PC-9 (cell line): ENCODE results near the gene HOXD10. TPM values are rescaled to one million over a fixed set of nuclear protein-coding genes. Genes with fewer than 3 reads are reported as not detected.

ENCODE experiments used
- BruUV-seq: library from RNA; stranded (reverse); fragments of 400-500 nt; replicated peaks from 2 replicates; lab custom pipeline; 2021; lab: Mats Ljungman, UMichigan
- CTCF ChIA-PET: fragments of 300-600 bp; sonication (Branson Sonifier 250); formaldehyde crosslinking; loops from one replicate; lab custom pipeline; 2022; ENCODE audit warnings: antibody characterized with exemption; lab: Charles Lee
- POLR2A ChIA-PET: fragments of 300-600 bp; sonication (Branson Sonifier 250); formaldehyde crosslinking; loops from one replicate; lab custom pipeline; 2022; ENCODE audit warnings: antibody characterized with exemption; ENCODE audit not compliant: unreplicated experiment; lab: Charles Lee
- DNase-seq, 2 experiments: peaks; one replicate each; pipeline versions ENCODE4 v3.0.0 to v3.0.0-alpha.2; 2015 to 2022; ENCODE audit warnings: mixed read lengths in 1 of 2
- H2AFZ ChIP-seq: fragments of 200-600 bp; sonication (generic); 2 replicates; pipeline ENCODE4 v1.8.1; 2017; ENCODE audit warnings: antibody characterized with exemption
- H3F3A ChIP-seq: fragments of 200-600 bp; sonication (generic); 2 replicates; pipeline ENCODE4 v1.8.1; 2017; ENCODE audit warnings: antibody characterized with exemption, mild to moderate bottlenecking, low read depth; ENCODE audit not compliant: insufficient read depth
- H3K27ac ChIP-seq: fragments of 200-600 bp; sonication (generic); 2 replicates; pipeline ENCODE4 v1.6.1; 2016; ENCODE audit warnings: mixed run types
- H3K27me3 ChIP-seq: fragments of 200-600 bp; sonication (generic); 2 replicates; pipeline ENCODE4 v1.6.1; 2016; ENCODE audit warnings: low read depth, mixed run types; ENCODE audit not compliant: insufficient read depth
- H3K36me3 ChIP-seq: fragments of 200-600 bp; sonication (generic); 2 replicates; pipeline ENCODE4 v1.6.1; 2016; ENCODE audit warnings: low read depth, mixed run types
- H3K4me1 ChIP-seq: fragments of 200-600 bp; sonication (generic); replicated peaks from 2 replicates; pipeline ENCODE4 v1.6.1; 2016; ENCODE audit warnings: mixed run types; ENCODE audit not compliant: insufficient read depth
- H3K4me2 ChIP-seq: fragments of 200-600 bp; sonication (generic); 2 replicates; pipeline ENCODE4 v1.6.1; 2017; ENCODE audit warnings: mixed run types
- H3K4me3 ChIP-seq: fragments of 200-600 bp; sonication (generic); 2 replicates; pipeline ENCODE4 v1.6.1; 2016; ENCODE audit warnings: mixed run types
- H3K79me2 ChIP-seq: fragments of 200-600 bp; sonication (generic); 2 replicates; pipeline ENCODE4 v1.6.1; 2017; ENCODE audit warnings: low read depth, mixed run types
- H3K9me2 ChIP-seq: fragments of 200-600 bp; sonication (generic); 2 replicates; pipeline ENCODE4 v1.8.1; 2017; ENCODE audit warnings: mild to moderate bottlenecking; ENCODE audit not compliant: insufficient read depth
- H3K9me3 ChIP-seq: fragments of 200-600 bp; sonication (generic); 2 replicates; pipeline ENCODE4 v1.8.1; 2016; ENCODE audit warnings: low read depth; ENCODE audit not compliant: insufficient read depth
- H4K20me1 ChIP-seq: fragments of 200-600 bp; sonication (generic); 2 replicates; pipeline ENCODE4 v1.8.1; 2017; ENCODE audit not compliant: insufficient read depth
- EZH2 ChIP-seq: fragments of 200-600 bp; sonication (generic); IDR thresholded peaks from 2 replicates; pipeline ENCODE4 v1.8.0; 2017; ENCODE audit warnings: antibody characterized with exemption, low read depth
- intact Hi-C: fragments of 100-400 bp; cut with micrococcal nuclease; formaldehyde crosslinking; loops from one replicate; pipeline ENCODE4 v1.10.0; 2022; ENCODE audit not compliant: unreplicated experiment
- total RNA-seq: library from RNA; stranded (reverse); gene quantifications from 2 replicates; pipeline ENCODE4 v1.2.3, GENCODE V29; 2021
- TF ChIP-seq, protein P1 (sequence below): fragments of 200-600 bp; sonication (generic); conservative IDR thresholded peaks from 2 replicates; pipeline ENCODE4 v1.6.1; 2017; ENCODE audit warnings: mixed run types, antibody characterized with exemption, mild to moderate bottlenecking, moderate library complexity

The HOXD10 gene
- total RNA-seq, 1 experiment from 2014 or later, result not detected

DNA sequence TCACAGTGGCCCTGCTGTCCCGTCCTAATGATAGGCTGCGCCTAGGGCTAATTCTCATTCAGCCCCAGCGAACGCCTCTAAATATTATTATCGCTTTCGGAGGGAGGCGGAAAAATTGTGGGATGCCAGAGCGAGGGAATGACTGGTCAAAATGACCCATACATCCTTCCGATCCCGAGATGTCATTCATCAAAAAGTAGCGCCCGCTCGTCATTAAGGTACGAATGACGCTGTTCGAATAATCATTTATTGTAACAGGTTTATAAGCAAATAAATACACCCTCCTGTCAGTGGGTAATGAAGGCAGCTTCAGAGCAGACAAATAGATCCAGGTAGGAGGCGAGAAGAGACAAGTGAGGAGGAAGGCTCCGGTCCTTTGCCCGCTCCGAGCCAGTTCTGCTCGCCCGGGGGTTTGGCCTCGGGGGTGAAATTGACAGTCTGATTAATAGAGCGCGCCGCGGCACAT lies 32.7 kb upstream of the HOXD10 start, which contains the start of gene EVX2:
Gene EVX2 (minus strand): TSS at position 167 of the 466 bp plus-strand sequence. CDS start 186 bp downstream, outside the sequence.
- H3K36me3 ChIP-seq, result no peaks in the 10 kb centered on the region
- H3K4me3 ChIP-seq, result no peak within 1 kb of the TSS
- H3F3A ChIP-seq, result no peaks in the 10 kb centered on the region
- H2AFZ ChIP-seq, result no peak within 1 kb of the TSS
- CTCF ChIA-PET, result no interaction called here
- intact Hi-C loops, result no loop called here
- H3K27me3 ChIP-seq, result peaks cover 44% of the 10 kb centered on the region
- H3K9me3 ChIP-seq, result no peaks in the 10 kb centered on the region; the same call in 1 of the 2 replicates
- no TSS peak for BruUV-seq
- TF ChIP-seq EZH2, result no peak
- TF ChIP-seq, protein P1, sequence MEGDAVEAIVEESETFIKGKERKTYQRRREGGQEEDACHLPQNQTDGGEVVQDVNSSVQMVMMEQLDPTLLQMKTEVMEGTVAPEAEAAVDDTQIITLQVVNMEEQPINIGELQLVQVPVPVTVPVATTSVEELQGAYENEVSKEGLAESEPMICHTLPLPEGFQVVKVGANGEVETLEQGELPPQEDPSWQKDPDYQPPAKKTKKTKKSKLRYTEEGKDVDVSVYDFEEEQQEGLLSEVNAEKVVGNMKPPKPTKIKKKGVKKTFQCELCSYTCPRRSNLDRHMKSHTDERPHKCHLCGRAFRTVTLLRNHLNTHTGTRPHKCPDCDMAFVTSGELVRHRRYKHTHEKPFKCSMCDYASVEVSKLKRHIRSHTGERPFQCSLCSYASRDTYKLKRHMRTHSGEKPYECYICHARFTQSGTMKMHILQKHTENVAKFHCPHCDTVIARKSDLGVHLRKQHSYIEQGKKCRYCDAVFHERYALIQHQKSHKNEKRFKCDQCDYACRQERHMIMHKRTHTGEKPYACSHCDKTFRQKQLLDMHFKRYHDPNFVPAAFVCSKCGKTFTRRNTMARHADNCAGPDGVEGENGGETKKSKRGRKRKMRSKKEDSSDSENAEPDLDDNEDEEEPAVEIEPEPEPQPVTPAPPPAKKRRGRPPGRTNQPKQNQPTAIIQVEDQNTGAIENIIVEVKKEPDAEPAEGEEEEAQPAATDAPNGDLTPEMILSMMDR, result no peak
- no peaks in the 10 kb centered on the region for H3K9me2 ChIP-seq
- no peak within 1 kb of the TSS for H3K4me2 ChIP-seq
- H3K79me2 ChIP-seq, result no peaks in the 10 kb centered on the region
- H4K20me1 ChIP-seq, result no peaks in the 10 kb centered on the region
- no peak within 1 kb of the TSS for H3K27ac ChIP-seq
- POLR2A ChIA-PET, result no interaction called here
- no peak for DNase-seq
- no peaks in the 10 kb centered on the region for H3K4me1 ChIP-seq

DNA sequence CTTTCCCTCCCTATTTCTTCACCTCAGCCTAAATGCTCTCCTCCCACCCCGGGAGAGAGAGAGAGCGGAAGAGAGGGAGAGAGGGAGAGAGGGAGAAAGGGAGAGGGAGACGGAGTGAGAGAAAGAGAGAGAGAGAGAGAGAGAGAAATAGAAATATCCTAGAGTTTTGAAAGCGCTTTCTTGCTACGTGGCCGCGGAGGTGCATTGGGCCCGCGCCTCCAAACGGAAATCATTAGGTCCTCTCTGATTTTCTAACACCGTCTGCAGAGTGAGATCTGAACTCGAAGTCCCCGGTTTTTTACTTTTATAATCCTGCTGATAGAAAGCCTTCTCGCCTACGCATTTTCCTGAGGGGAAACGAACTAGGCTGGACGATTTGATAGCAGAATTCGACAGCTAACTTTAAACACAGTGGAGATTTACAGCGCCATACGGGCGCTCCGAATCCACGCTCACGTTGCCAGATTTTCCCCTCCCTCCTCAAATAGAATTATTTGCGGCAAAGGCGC lies 31.9 kb upstream of the HOXD10 start:
- no TSS peak for BruUV-seq
- intact Hi-C loops, result no loop called here

DNA sequence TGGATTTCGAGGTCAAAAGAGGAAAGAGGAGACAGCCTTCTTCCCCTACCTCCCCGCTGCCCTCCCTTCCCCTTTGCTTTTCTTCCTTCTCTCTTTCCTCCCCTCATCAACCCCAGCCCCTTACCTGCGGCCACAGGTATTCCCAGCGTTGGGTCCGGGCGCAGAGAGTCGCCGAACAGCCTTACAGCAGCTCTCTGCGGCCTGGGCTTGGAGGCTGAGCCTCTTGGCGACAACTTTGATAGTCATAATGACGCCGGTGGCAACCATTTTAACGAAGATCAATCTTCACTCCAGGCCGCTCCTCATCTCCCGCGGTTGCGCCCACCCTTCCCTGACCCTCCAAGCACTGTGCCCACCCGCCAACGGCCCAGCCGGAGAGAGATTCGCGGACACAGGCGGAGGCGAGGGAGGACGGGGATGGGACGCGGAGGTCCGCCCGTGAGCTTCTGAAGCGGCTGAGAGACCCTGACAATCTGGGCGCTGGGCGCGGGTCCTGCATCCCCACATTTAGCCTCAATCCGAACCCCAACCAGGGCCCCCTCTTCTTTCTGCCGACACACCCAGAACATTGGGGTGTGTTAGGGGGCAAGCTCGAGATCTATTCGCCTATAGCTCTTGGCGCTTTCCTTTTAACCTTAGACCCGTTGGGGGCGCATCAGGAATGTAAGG lies 31.3 kb upstream of the HOXD10 start:
- intact Hi-C loops, result no loop called here
- Histone ChIP-seq H3F3A (no peaks in the 10 kb centered on the region), H3K4me1 (no peaks in the 10 kb centered on the region), H3K9me2 (no peaks in the 10 kb centered on the region), H3K36me3 (no peaks in the 10 kb centered on the region), H3K4me3 (no peak overlapping the region), H2AFZ (no peak overlapping the region), H3K4me2 (no peak overlapping the region), H3K27me3 (peaks cover 57% of the 10 kb centered on the region), H3K27ac (no peak overlapping the region), H3K9me3 (no peaks in the 10 kb centered on the region; the same call in 1 of the 2 replicates), H3K79me2 (no peaks in the 10 kb centered on the region), H4K20me1 (no peaks in the 10 kb centered on the region)
- no peak for DNase-seq
- CTCF ChIA-PET, result interaction anchor here (0.6 to 0.7 kb wide), 2 partner anchors 673 to 1079 kb away, joined by 3 to 4 read pairs; no protein-coding TSS in a partner anchor
- POLR2A ChIA-PET, result no interaction called here
- BruUV-seq, result no TSS peak
- TF ChIP-seq, protein P1, result no peak
- no peak for TF ChIP-seq EZH2

More for the DNA sequence above, 31.9 kb upstream of the HOXD10 start:
- Histone ChIP-seq H4K20me1 (no peaks in the 10 kb centered on the region), H3F3A (no peaks in the 10 kb centered on the region), H3K9me2 (no peaks in the 10 kb centered on the region), H3K4me1 (no peaks in the 10 kb centered on the region), H3K4me3 (no peak overlapping the region), H3K79me2 (no peaks in the 10 kb centered on the region), H3K9me3 (no peaks in the 10 kb centered on the region; the same call in 1 of the 2 replicates), H3K27ac (no peak overlapping the region), H3K4me2 (no peak overlapping the region), H2AFZ (no peak overlapping the region), H3K36me3 (no peaks in the 10 kb centered on the region), H3K27me3 (peaks cover 51% of the 10 kb centered on the region)
- TF ChIP-seq, protein P1, result no peak
- no peak for TF ChIP-seq EZH2
- CTCF ChIA-PET, result interaction anchor here (0.6 kb wide), 1 partner anchor 1058 kb away, joined by 10 read pairs; no protein-coding TSS in a partner anchor
- DNase-seq, result no peak
- POLR2A ChIA-PET, result no interaction called here
